HepG2 (cell line): ENCODE results near the gene PKMYT1. TPM values are rescaled to one million over a fixed set of nuclear protein-coding genes. Genes with fewer than 3 reads are reported as not detected.

ENCODE experiments used
- ATAC-seq: fragments of 200-7000 bp; cut with Tn5 transposase; 3 replicates; pipeline ENCODE4 v1.9.1; 2020; ENCODE audit warnings: mild to moderate bottlenecking, moderate library complexity
- BruUV-seq: library from RNA; stranded (reverse); fragments of 400-500 nt; replicated peaks from 2 replicates; lab custom pipeline; 2021; lab: Mats Ljungman, UMichigan
- CTCF ChIA-PET: fragments of 300-600 bp; formaldehyde crosslinking; extraction: SDS; loops from one replicate; lab custom pipeline; 2021; ENCODE audit warnings: low total read pairs, inconsistent platforms, low intra/inter-chr PET ratio; lab: Yijun Ruan, JAX
- POLR2A ChIA-PET: fragments of 350-600 bp; sonication (Branson Sonifier 250); formaldehyde crosslinking; loops from one replicate; lab custom pipeline; 2020; ENCODE audit warnings: antibody characterized with exemption, inconsistent platforms; lab: Yijun Ruan, JAX
- DNase-seq: peaks from one replicate; pipeline ENCODE4 v3.0.0-alpha.2; 2015; ENCODE audit warnings: low spot score
- FAIRE-seq: peaks from 3 replicates; lab custom pipeline; 2011; peaks lifted over from hg19 to GRCh38; lab: Jason Lieb, UNC
- H2AFZ ChIP-seq: one replicate; pipeline ENCODE4 v1.6.1; 2011; ENCODE audit warnings: low read length, inconsistent platforms
- H3K27ac ChIP-seq: fragments of 300-600 bp; 3 replicates; pipeline ENCODE4 v1.8.0; 2011; ENCODE audit warnings: mixed run types, mild to moderate bottlenecking, mixed read lengths, low read length, inconsistent platforms; ENCODE audit not compliant: insufficient read depth; ENCODE audit errors: extremely low read length
- H3K27me3 ChIP-seq, 2 experiments: fragments of 200-600 bp in 1 of 2; 2 replicates in 1 of 2; 3 replicates in 1 of 2; pipeline versions ENCODE4 v1.6.0 to v1.8.0; 2011; ENCODE audit warnings: low read length in 2 of 2, mild to moderate bottlenecking in 2 of 2, moderate library complexity in 2 of 2, inconsistent platforms in 1 of 2; ENCODE audit not compliant: insufficient read depth in 2 of 2, control insufficient read depth in 1 of 2
- H3K36me3 ChIP-seq, 2 experiments: fragments of 200-600 bp in 1 of 2; replicated peaks in 1 of 2; 2 replicates in 1 of 2; 3 replicates in 1 of 2; pipeline versions ENCODE4 v1.5.1 to v1.8.0; 2011; ENCODE audit warnings: low read length in 2 of 2, inconsistent platforms in 1 of 2; ENCODE audit not compliant: insufficient read depth in 2 of 2, control insufficient read depth in 1 of 2
- H3K4me1 ChIP-seq: 2 replicates; pipeline ENCODE4 v1.5.1; 2012; ENCODE audit warnings: low read length, inconsistent platforms; ENCODE audit not compliant: insufficient read depth
- H3K4me2 ChIP-seq: 2 replicates; pipeline ENCODE4 v1.6.0; 2011; ENCODE audit warnings: low read depth, low read length, inconsistent platforms
- H3K4me3 ChIP-seq, 3 experiments: fragments of 200-600 bp in 1 of 3; sonication (generic), shearing (Covaris generic) in 1 of 3; replicated peaks in 1 of 3; 2 replicates each; pipeline ENCODE4 v1.5.1; 2011 to 2016; ENCODE audit warnings: low read length in 3 of 3, inconsistent platforms in 2 of 3, low read depth in 2 of 3, mild to moderate bottlenecking in 2 of 3, control low read depth in 1 of 3, mixed read lengths in 1 of 3; ENCODE audit not compliant: insufficient read depth in 1 of 3
- H3K79me2 ChIP-seq: one replicate; pipeline ENCODE4 v1.6.1; 2011; ENCODE audit warnings: low read length, inconsistent platforms; ENCODE audit not compliant: insufficient read depth
- H3K9ac ChIP-seq: 2 replicates; pipeline ENCODE4 v1.6.0; 2011; ENCODE audit warnings: mild to moderate bottlenecking, low read depth, low read length, inconsistent platforms; ENCODE audit not compliant: insufficient read depth
- H3K9me3 ChIP-seq: 2 replicates; pipeline ENCODE4 v1.5.1; 2012; ENCODE audit warnings: mild to moderate bottlenecking, low read length
- H4K20me1 ChIP-seq: 2 replicates; pipeline ENCODE4 v1.6.0; 2011; ENCODE audit warnings: inconsistent platforms, mild to moderate bottlenecking, low read length, moderate library complexity; ENCODE audit not compliant: insufficient read depth
- BRCA1 ChIP-seq: sonication (generic); formaldehyde crosslinking; IDR thresholded peaks from 2 replicates; pipeline ENCODE4 v1.4.0; 2020; ENCODE audit warnings: missing genetic modification reagents
- DNMT3B ChIP-seq: conservative IDR thresholded peaks from 2 replicates; pipeline ENCODE4 v1.6.1; 2016; ENCODE audit warnings: missing biosample characterization, control low read depth
- JUN ChIP-seq: sonication (generic); formaldehyde crosslinking; IDR thresholded peaks from 2 replicates; pipeline ENCODE4 v1.4.0; 2020; ENCODE audit warnings: mild to moderate bottlenecking, missing genetic modification reagents
- KAT8 ChIP-seq: IDR thresholded peaks from 2 replicates; pipeline ENCODE4 v1.6.1; 2016; ENCODE audit warnings: missing genetic modification reagents, missing compliant biosample characterization
- PHF20 ChIP-seq: sonication (generic); formaldehyde crosslinking; IDR thresholded peaks from 2 replicates; pipeline ENCODE4 v1.5.0; 2020; ENCODE audit warnings: mild to moderate bottlenecking, missing genetic modification reagents
- RARA ChIP-seq: IDR thresholded peaks from 2 replicates; pipeline ENCODE4 v1.6.1; 2016; ENCODE audit warnings: missing genetic modification reagents, missing compliant biosample characterization
- SMARCC2 ChIP-seq: fragments of 450-650 bp; IDR thresholded peaks from 2 replicates; pipeline ENCODE4 v1.6.1; 2017; ENCODE audit warnings: antibody characterized with exemption, mild to moderate bottlenecking
- ZEB1 ChIP-seq: IDR thresholded peaks from 2 replicates; pipeline ENCODE4 v1.6.1; 2012; ENCODE audit warnings: mild to moderate bottlenecking, low read depth, inconsistent platforms; ENCODE audit not compliant: insufficient replicate concordance
- ZNF644 ChIP-seq: IDR thresholded peaks from 2 replicates; pipeline ENCODE4 v1.6.1; 2016; ENCODE audit warnings: low read depth
- WGBS: methylation state at CpG from one replicate; pipeline ENCODE4 v1.1.6; 2017; ENCODE audit warnings: low lambda C conversion rate; 5-methylcytosine and 5-hydroxymethylcytosine counted together
- in situ Hi-C: cut with HindIII; loops from 2 replicates; pipeline ENCODE4 v1.10.0; 2017; ENCODE audit warnings: low pct_unique_long_range_greater_than_20kb; ENCODE audit not compliant: extremely low pct_ligation_motif_present
- intact Hi-C: fragments of 100-400 bp; cut with micrococcal nuclease; formaldehyde crosslinking; loops from one replicate; pipeline ENCODE4 v1.10.0; 2022; ENCODE audit not compliant: unreplicated experiment
- polyA plus RNA-seq, 8 experiments: library from polyadenylated mRNA; depleted of rRNA in 3 of 8; stranded (reverse) in 7 of 8; unstranded in 1 of 8; fragments of >200 nt; fragmentation: Illumina TruSeq in 4 of 8; extraction: Trizol in 4 of 8; gene quantifications; 2 replicates each; pipeline versions ENCODE4 v1.2.1 to v1.2.3, GENCODE V29; 2011 to 2016; ENCODE audit warnings: low read depth in 4 of 8, missing spikeins in 1 of 8, mixed read lengths in 1 of 8; ENCODE audit not compliant: insufficient read depth in 1 of 8
- total RNA-seq, 5 experiments: library from RNA; depleted of rRNA; stranded (reverse); fragments of >200 nt; fragmentation: Illumina TruSeq; extraction: Trizol; gene quantifications; 2 replicates each; pipeline ENCODE4 v1.2.3, GENCODE V29; 2016; ENCODE audit warnings: low read depth in 1 of 5
- TF ChIP-seq, protein P1 (sequence below): sonication (generic); formaldehyde crosslinking; IDR thresholded peaks from 2 replicates; pipeline ENCODE4 v1.4.0; 2020; ENCODE audit warnings: missing genetic modification reagents
- TF ChIP-seq, protein P2 (sequence below): sonication (generic); formaldehyde crosslinking; IDR thresholded peaks from 2 replicates; pipeline ENCODE4 v1.4.0; 2020; ENCODE audit warnings: low read depth, mild to moderate bottlenecking, missing genetic modification reagents
- TF ChIP-seq, protein P3 (sequence below): sonication (generic); formaldehyde crosslinking; IDR thresholded peaks from 2 replicates; pipeline ENCODE4 v1.4.0; 2020; ENCODE audit warnings: mild to moderate bottlenecking, missing genetic modification reagents
- TF ChIP-seq, protein P4 (sequence below): sonication (generic); formaldehyde crosslinking; IDR thresholded peaks from 2 replicates; pipeline ENCODE4 v1.5.1; 2020; ENCODE audit warnings: missing genetic modification reagents, mild to moderate bottlenecking, borderline replicate concordance

Gene PKMYT1
- total and polyA plus RNA-seq, 2 of the 13 experiments (the other 11 are each of a cell fraction or from before 2014, with no cell fraction given) = 7.0 to 27.8 TPM

DNA sequence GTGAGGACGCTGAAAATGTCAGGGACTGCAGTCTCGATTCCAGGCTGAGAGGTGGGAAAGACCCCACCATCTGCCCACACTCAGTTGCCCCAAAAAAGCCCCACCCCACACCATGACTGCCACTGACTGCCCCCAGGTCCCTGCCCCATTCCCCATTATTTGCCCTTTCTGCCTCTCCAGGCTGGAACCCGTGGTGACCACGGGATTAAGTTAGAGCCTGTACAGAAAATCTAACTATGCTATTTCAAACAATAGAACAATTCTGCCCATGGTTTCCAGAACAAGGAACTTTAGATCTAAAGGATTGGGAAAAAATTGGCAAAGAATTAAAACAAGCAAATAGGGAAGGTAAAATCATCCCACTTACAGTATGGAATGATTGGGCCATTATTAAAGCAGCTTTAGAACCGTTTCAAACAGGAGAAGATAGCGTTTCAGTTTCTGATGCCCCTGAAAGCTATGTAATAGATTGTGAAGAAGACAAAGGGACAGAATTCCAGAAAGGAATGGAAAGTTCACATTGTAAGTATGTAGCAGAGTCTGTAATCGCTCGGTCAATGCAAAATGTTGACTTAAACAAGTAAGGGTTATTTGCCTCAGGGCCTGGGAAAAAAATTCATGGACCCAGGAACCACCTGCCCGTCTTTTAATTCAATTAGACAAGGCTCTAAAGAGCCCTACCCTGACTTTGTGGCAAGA lies 54.1 kb downstream of the PKMYT1 start (continued):
- TF ChIP-seq, protein P1, sequence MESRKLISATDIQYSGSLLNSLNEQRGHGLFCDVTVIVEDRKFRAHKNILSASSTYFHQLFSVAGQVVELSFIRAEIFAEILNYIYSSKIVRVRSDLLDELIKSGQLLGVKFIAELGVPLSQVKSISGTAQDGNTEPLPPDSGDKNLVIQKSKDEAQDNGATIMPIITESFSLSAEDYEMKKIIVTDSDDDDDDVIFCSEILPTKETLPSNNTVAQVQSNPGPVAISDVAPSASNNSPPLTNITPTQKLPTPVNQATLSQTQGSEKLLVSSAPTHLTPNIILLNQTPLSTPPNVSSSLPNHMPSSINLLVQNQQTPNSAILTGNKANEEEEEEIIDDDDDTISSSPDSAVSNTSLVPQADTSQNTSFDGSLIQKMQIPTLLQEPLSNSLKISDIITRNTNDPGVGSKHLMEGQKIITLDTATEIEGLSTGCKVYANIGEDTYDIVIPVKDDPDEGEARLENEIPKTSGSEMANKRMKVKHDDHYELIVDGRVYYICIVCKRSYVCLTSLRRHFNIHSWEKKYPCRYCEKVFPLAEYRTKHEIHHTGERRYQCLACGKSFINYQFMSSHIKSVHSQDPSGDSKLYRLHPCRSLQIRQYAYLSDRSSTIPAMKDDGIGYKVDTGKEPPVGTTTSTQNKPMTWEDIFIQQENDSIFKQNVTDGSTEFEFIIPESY (CRISPR knock-in tag) = no peak
- TF ChIP-seq ZEB1 (no peak), SMARCC2 (no peak)

DNA sequence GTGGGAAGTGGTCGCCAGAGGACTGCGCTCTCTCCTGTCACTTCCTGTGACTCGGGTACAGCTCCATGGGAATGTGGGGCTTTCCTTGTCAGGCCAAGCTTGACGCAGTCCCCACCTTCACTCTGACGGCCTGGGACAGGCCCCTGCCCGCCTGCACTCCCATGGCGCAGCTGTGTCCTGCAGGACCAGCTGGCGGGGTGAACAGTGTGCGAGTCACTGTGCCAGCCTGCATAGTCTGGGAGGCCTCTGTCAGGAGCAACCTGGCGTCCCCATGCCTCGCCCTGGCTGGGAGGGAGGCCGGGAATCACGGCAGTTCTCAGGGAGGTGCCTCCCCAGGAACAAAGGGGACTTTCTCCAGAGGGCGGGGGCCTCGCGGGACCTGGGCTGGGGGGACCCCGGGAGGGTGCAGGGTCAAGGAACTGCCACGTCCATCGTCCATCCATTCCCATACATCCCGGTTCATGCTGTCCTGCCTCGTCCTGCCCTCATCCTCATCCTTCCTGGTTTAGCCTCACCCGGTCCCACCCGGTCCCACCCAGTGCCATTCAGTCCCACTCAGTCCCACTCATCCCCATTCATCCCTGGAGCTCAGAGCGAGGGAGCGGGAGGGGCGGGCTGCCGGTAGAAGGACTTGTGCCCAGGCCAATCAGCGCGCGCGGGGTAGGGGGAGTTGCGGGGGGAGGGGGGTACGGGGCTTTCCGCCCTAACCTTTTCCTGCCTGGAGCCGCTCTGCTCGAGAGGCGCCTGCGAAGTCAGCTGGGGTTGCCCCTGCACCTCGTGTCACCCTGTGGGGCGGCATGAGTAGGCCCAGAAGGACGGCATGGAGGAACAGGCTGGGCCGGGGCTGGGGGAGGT lies 55.1 kb downstream of the PKMYT1 start:
- peaks cover 3 to 5% of the 10 kb centered on the region in 2 experiments; a peak in 2 of 5 replicates for H3K36me3 ChIP-seq
- TF ChIP-seq KAT8 (no peak), BRCA1 (no peak), PHF20 (CRISPR knock-in tag) (no peak), DNMT3B (CRISPR knock-in tag) (no peak), ZNF644 (no peak), RARA (CRISPR knock-in tag) (no peak), JUN (CRISPR knock-in tag) (no peak)
- TF ChIP-seq, protein P2, sequence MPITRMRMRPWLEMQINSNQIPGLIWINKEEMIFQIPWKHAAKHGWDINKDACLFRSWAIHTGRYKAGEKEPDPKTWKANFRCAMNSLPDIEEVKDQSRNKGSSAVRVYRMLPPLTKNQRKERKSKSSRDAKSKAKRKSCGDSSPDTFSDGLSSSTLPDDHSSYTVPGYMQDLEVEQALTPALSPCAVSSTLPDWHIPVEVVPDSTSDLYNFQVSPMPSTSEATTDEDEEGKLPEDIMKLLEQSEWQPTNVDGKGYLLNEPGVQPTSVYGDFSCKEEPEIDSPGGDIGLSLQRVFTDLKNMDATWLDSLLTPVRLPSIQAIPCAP (CRISPR knock-in tag) = no peak
- TF ChIP-seq, protein P3, sequence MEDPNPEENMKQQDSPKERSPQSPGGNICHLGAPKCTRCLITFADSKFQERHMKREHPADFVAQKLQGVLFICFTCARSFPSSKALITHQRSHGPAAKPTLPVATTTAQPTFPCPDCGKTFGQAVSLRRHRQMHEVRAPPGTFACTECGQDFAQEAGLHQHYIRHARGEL (CRISPR knock-in tag) = no peak
- TF ChIP-seq, protein P4, sequence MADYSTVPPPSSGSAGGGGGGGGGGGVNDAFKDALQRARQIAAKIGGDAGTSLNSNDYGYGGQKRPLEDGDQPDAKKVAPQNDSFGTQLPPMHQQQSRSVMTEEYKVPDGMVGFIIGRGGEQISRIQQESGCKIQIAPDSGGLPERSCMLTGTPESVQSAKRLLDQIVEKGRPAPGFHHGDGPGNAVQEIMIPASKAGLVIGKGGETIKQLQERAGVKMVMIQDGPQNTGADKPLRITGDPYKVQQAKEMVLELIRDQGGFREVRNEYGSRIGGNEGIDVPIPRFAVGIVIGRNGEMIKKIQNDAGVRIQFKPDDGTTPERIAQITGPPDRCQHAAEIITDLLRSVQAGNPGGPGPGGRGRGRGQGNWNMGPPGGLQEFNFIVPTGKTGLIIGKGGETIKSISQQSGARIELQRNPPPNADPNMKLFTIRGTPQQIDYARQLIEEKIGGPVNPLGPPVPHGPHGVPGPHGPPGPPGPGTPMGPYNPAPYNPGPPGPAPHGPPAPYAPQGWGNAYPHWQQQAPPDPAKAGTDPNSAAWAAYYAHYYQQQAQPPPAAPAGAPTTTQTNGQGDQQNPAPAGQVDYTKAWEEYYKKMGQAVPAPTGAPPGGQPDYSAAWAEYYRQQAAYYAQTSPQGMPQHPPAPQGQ (CRISPR knock-in tag) = no peak
- TF ChIP-seq, all 625 proteins: peak for 0
- H3K27ac ChIP-seq = no peak overlapping the region
- H3K9me3 ChIP-seq = no peaks in the 10 kb centered on the region
- FAIRE-seq (no peak), DNase-seq (no peak), ATAC-seq (no peak)
- no peaks in the 10 kb centered on the region for H4K20me1 ChIP-seq
- H3K79me2 ChIP-seq = no peaks in the 10 kb centered on the region
- H3K27me3 ChIP-seq = no peaks in the 10 kb centered on the region
- in situ Hi-C loops = no loop called here
- H3K4me1 ChIP-seq = 0 out of 2 replicates have a peak, but pooled peaks cover 9% of the 10 kb centered on the region
- WGBS = 96% methylated on average over 24 of the region's 42 CpGs
- no TSS peak for BruUV-seq
- no peak overlapping the region for H3K4me3 ChIP-seq
- H3K9ac ChIP-seq = no peak overlapping the region
- no peak overlapping the region for H3K4me2 ChIP-seq
- intact Hi-C loops = no loop called here
- ChIA-PET CTCF (no interaction called here), POLR2A (no interaction called here)
- H2AFZ ChIP-seq = no peak overlapping the region
